Measurements from ENCODE around the gene ZBTB1. TPM values are rescaled to one million over a fixed set of nuclear protein-coding genes. Genes with fewer than 3 reads are reported as not detected.

The ZBTB1 gene
- polyA plus RNA-seq, 1 donor from 2014 or later = 24.8 TPM

- no peak for TF ChIP-seq EP300 (conservative IDR thresholded peaks at IDR 0.05; ENCODE audit: poor library complexity, severe bottlenecking)
- TF ChIP-seq MXI1 (conservative IDR thresholded peaks at IDR 0.05; ENCODE audit: poor library complexity, severe bottlenecking) = no peak
- TF ChIP-seq REST (IDR thresholded peaks at IDR 0.05; ENCODE audit: borderline replicate concordance) = no peak
- TF ChIP-seq POLR2AphosphoS5 (IDR thresholded peaks at IDR 0.05) = no peak
- TF ChIP-seq SMC3 (conservative IDR thresholded peaks at IDR 0.05; ENCODE audit: poor library complexity) = no peak
- TF ChIP-seq RAD21 (conservative IDR thresholded peaks at IDR 0.05) = no peak
- no peak for TF ChIP-seq EZH2 (IDR thresholded peaks at IDR 0.05; ENCODE audit: borderline replicate concordance, insufficient read depth, low read length, poor library complexity, severe bottlenecking)
- TF ChIP-seq CTCF (IDR thresholded peaks at IDR 0.05; ENCODE audit: poor library complexity, severe bottlenecking) = no peak
- TF ChIP-seq TAF1 (IDR thresholded peaks at IDR 0.05; ENCODE audit: low read depth) = no peak
- no peaks in the 10 kb centered on the region for H3K9me2 ChIP-seq (ENCODE audit: insufficient read depth, low read length)
- no peak overlapping the region for H3K4me2 ChIP-seq (ENCODE audit: low read length)
- H2AFZ ChIP-seq (ENCODE audit: low read depth, low read length) = no peak overlapping the region
- H3K27ac ChIP-seq (ENCODE audit: low read length) = no peak overlapping the region
- H3K4me3 ChIP-seq (ENCODE audit: low read length) = no peak overlapping the region
- H3K79me2 ChIP-seq (replicated peaks; ENCODE audit: insufficient read depth, low read length) = no peaks in the 10 kb centered on the region
- no peak overlapping the region for H3K9ac ChIP-seq (ENCODE audit: low read length)
- H3K27me3 ChIP-seq (ENCODE audit: insufficient read depth, low read depth, low read length) = no peaks in the 10 kb centered on the region
- no peaks in the 10 kb centered on the region for H3F3A ChIP-seq (ENCODE audit: insufficient read depth, low read length, poor library complexity, severe bottlenecking)
- no peaks in the 10 kb centered on the region for H4K20me1 ChIP-seq (ENCODE audit: insufficient read depth)
- H3K36me3 ChIP-seq (ENCODE audit: insufficient read depth, low read length) = no peaks in the 10 kb centered on the region
- no peaks in the 10 kb centered on the region for H3K9me3 ChIP-seq (ENCODE audit: low read length)
Measured at GRCh38 chr14:64467566-64467965, 37.0 kb upstream of the ZBTB1 start.

- H3K27me3 ChIP-seq (ENCODE audit: insufficient read depth, low read depth, low read length) = no peaks in the 10 kb centered on the region
- H3K36me3 ChIP-seq (ENCODE audit: insufficient read depth, low read length) = no peaks in the 10 kb centered on the region
- no peaks in the 10 kb centered on the region for H3F3A ChIP-seq (ENCODE audit: insufficient read depth, low read length, poor library complexity, severe bottlenecking)
- H3K27ac ChIP-seq (ENCODE audit: low read length) = no peak overlapping the region
- H3K9me3 ChIP-seq (ENCODE audit: low read length) = no peaks in the 10 kb centered on the region
- H2AFZ ChIP-seq (ENCODE audit: low read depth, low read length) = no peak overlapping the region
- no peaks in the 10 kb centered on the region for H3K9me2 ChIP-seq (ENCODE audit: insufficient read depth, low read length)
- no peak overlapping the region for H3K4me3 ChIP-seq (ENCODE audit: low read length)
- H3K79me2 ChIP-seq (replicated peaks; ENCODE audit: insufficient read depth, low read length) = no peaks in the 10 kb centered on the region
- no peak overlapping the region for H3K4me2 ChIP-seq (ENCODE audit: low read length)
- H3K9ac ChIP-seq (ENCODE audit: low read length) = no peak overlapping the region
- TF ChIP-seq CTCF (IDR thresholded peaks at IDR 0.05; ENCODE audit: poor library complexity, severe bottlenecking) = no peak
- no peak for TF ChIP-seq EZH2 (IDR thresholded peaks at IDR 0.05; ENCODE audit: borderline replicate concordance, insufficient read depth, low read length, poor library complexity, severe bottlenecking)
- TF ChIP-seq SMC3 (conservative IDR thresholded peaks at IDR 0.05; ENCODE audit: poor library complexity) = no peak
- no peak for TF ChIP-seq TAF1 (IDR thresholded peaks at IDR 0.05; ENCODE audit: low read depth)
- no peak for TF ChIP-seq REST (IDR thresholded peaks at IDR 0.05; ENCODE audit: borderline replicate concordance)
- TF ChIP-seq EP300 (conservative IDR thresholded peaks at IDR 0.05; ENCODE audit: poor library complexity, severe bottlenecking) = no peak
- no peak for TF ChIP-seq RAD21 (conservative IDR thresholded peaks at IDR 0.05)
- TF ChIP-seq POLR2AphosphoS5 (IDR thresholded peaks at IDR 0.05) = no peak
- no peak for TF ChIP-seq MXI1 (conservative IDR thresholded peaks at IDR 0.05; ENCODE audit: poor library complexity, severe bottlenecking)
- H4K20me1 ChIP-seq (ENCODE audit: insufficient read depth) = no peaks in the 10 kb centered on the region
Measured at GRCh38 chr14:64468451-64468850, 36.1 kb upstream of the ZBTB1 start.
